Right atrium auricular region (tissue), 2 donors: ENCODE results near the gene RAB7A. TPM values are rescaled to one million over a fixed set of nuclear protein-coding genes. Genes with fewer than 3 reads are reported as not detected.
A peak's percentile ranks its signal among the peaks of the same experiment; 100 is the strongest.

Source experiments
- DNase-seq: peaks from one replicate; pipeline ENCODE4 v3.0.0-alpha.2; 2019; ENCODE audit warnings: low spot score
- H3K27ac ChIP-seq, 2 donors: fragments of 200-600 bp; sonication (generic); 1 replicate in 1 of 2; 2 replicates in 1 of 2; pipeline ENCODE4 v1.5.1; 2016 to 2019
- H3K27me3 ChIP-seq, 2 donors: fragments of 200-600 bp; sonication (generic); one replicate each; pipeline versions ENCODE4 v1.5.1 to v1.6.0; 2017 to 2019
- H3K36me3 ChIP-seq: fragments of 200-600 bp; sonication (generic); one replicate; pipeline ENCODE4 v1.5.1; 2016
- H3K4me1 ChIP-seq, 2 donors: fragments of 200-600 bp; sonication (generic); one replicate each; pipeline versions ENCODE4 v1.5.1 to v1.6.0; 2017 to 2019
- H3K4me3 ChIP-seq, 2 donors: fragments of 200-600 bp; sonication (generic); 1 replicate in 1 of 2; 2 replicates in 1 of 2; pipeline ENCODE4 v1.5.1; 2017 to 2019; ENCODE audit warnings: mild to moderate bottlenecking in 1 of 2, moderate library complexity in 1 of 2
- H3K9me3 ChIP-seq, 2 donors: fragments of 200-600 bp; sonication (generic); one replicate each; pipeline ENCODE4 v1.5.1; 2019
- total RNA-seq, 2 donors: library from RNA; depleted of rRNA; stranded (reverse); fragments of >200 nt; gene quantifications; one replicate each; pipeline ENCODE4 v1.1.0, GENCODE V29; 2016
- TF ChIP-seq, protein P1 (sequence below), 2 donors: fragments of 200-600 bp; sonication (generic); IDR thresholded peaks; one replicate each; pipeline ENCODE4 v1.5.1; 2019; ENCODE audit warnings: antibody characterized with exemption in 2 of 2

The RAB7A gene
- total RNA-seq, 2 donors from 2014 or later: 123 to 135 TPM

DNA sequence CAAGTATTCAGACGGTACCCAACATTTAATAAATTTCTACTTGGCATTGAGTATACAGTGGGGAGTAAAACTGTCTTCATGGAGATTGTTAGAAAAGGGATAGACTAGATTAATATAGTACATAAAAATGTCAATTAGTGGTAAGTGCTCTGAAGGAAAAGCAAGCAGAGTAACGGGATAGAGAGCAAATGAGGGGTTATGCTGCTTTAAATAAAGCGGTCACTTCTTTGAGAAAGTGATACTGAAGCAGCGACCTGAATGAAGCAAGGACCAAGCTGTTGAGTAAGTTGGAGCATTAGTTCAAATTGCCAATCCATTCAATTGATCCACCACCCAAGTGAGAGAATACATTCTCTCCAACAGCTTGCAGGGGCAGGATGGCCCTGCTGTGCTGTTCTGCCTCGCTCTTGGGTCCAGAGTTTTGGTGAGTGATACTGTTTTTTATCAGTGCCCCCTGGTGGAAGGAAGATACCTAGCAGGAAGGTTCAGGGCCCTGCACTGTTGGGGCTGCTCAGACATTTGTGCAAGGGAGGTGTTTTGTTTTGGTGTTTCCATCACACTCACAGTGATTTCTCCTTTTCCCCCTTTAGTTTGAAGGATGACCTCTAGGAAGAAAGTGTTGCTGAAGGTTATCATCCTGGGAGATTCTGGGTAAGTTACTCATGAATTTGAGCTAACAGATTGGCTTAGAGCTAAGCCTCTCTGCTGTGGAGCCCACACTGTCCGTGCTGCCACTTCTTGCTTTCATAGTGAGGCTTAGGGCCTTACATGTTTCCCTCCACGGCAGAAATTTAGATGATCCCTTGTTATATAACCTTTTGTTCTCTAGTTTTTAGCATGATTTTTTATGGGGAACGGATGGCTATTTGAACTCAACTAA lies 69.0 kb downstream of the RAB7A start:
- H3K27ac ChIP-seq: peak overlapping the region; percentile 52 to 55
- TF ChIP-seq, protein P1, sequence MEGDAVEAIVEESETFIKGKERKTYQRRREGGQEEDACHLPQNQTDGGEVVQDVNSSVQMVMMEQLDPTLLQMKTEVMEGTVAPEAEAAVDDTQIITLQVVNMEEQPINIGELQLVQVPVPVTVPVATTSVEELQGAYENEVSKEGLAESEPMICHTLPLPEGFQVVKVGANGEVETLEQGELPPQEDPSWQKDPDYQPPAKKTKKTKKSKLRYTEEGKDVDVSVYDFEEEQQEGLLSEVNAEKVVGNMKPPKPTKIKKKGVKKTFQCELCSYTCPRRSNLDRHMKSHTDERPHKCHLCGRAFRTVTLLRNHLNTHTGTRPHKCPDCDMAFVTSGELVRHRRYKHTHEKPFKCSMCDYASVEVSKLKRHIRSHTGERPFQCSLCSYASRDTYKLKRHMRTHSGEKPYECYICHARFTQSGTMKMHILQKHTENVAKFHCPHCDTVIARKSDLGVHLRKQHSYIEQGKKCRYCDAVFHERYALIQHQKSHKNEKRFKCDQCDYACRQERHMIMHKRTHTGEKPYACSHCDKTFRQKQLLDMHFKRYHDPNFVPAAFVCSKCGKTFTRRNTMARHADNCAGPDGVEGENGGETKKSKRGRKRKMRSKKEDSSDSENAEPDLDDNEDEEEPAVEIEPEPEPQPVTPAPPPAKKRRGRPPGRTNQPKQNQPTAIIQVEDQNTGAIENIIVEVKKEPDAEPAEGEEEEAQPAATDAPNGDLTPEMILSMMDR (IDR thresholded peaks at IDR 0.05): peak; percentile 71 to 89
- H3K9me3 ChIP-seq: no peaks in the 10 kb centered on the region
- peak; percentile 72 for DNase-seq
- H3K27me3 ChIP-seq: no peaks in the 10 kb centered on the region
- peaks cover 40% of the 10 kb centered on the region for H3K36me3 ChIP-seq
- peaks cover 0 to 61% of the 10 kb centered on the region in 2 donors for H3K4me1 ChIP-seq
- no peak overlapping the region for H3K4me3 ChIP-seq

DNA sequence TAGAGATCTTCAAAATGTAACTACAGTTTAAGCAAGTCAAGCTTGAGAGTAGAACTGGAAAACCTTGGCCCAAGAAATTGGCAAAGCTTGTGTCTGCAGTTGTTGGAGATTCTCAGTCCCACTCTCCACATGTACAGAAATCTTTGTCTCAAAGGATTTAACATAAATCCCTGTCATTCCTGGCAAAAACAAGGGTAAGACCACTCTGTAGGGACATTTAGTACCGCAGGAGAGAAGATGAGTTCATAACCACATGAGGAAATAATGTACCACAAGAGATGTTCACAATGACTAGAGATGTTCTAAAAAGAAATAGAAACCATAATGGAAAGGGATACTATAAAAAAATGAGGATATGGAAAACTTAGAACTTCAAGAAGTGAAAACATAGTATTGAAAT lies 73.7 kb downstream of the RAB7A start:
- TF ChIP-seq, protein P1 (IDR thresholded peaks at IDR 0.05): no peak
- Histone ChIP-seq H3K27ac (peak overlapping the region; percentile 79 to 91), H3K36me3 (peaks cover 40% of the 10 kb centered on the region), H3K4me1 (peaks cover 0 to 60% of the 10 kb centered on the region in 2 donors), H3K27me3 (no peaks in the 10 kb centered on the region), H3K9me3 (no peaks in the 10 kb centered on the region), H3K4me3 (no peak overlapping the region)
- no peak for DNase-seq

DNA sequence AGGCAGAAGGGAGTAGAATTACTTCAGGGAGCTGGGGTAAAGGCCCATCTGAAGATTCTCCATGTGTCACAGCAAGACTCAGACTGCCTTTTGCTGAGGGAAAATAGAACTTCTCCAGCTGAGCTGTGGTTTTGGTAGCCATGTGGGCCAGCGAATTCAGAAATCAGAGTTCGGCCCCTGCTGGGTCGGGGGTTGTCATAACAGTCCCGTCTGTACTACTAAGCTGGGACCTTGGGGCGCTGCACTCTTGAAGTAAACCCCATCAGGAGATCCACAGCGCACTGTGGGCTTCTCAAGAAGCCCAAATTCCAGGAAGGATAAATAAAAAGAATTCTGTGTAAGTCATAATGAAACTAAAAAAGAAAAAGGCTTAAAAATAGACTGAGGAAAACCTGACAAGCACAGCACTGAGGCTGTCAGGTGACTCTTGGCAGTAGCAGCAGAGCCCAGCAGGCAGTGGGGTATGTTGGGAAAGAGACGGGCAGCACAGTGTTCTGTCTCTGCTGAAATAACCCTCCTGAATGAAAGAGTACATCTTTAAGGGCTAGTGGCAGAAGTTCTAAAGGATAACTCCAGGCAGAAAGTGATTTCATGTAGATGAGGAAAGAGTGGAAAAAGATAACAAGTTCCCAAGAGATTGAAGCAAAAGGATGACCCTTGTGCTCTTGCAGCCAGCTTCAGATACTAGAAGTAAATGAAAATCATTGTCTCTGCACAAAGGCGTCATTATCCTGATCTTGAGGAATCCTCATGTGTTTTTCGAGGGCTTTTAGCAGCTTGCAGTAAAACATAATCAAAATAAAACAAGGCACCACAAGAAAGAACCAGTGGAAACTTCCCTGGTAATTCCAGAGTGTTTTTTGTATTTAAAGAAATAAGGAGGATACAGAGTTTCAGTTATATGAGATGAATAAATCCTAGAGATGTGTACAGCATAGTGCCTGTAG lies 74.5 kb downstream of the RAB7A start:
- peaks cover 40% of the 10 kb centered on the region for H3K36me3 ChIP-seq

DNA sequence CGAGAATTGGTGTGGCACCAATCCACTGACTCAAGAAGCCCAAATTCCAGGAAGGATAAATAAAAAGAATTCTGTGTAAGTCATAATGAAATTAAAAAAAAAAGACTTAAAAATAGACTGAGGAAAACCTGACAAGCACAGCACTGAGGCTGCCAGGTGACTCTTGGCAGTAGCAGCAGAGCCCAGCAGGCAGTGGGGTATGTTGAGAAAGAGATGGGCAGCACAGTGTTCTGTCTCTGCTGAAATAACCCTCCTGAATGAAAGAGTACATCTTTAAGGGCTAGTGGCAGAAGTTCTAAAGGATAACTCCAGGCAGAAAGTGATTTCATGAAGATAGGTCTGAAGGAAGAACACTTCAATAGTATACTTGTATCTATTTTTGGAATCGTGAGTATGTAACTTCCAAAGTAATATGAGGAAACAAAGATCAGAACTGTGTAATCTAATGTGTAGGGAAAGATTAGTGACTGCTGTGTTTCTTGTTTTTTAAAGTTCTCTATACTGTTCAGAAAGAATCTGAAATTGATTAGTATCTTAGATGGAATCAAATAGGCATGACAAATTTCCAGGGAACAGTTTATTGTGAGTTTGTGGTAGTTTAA lies 75.9 kb downstream of the RAB7A start:
- H3K27me3 ChIP-seq: no peaks in the 10 kb centered on the region
- peaks cover 0 to 72% of the 10 kb centered on the region in 2 donors for H3K4me1 ChIP-seq
- H3K4me3 ChIP-seq: no peak overlapping the region
- H3K9me3 ChIP-seq: no peaks in the 10 kb centered on the region
- DNase-seq: no peak
- H3K36me3 ChIP-seq: peaks cover 39% of the 10 kb centered on the region
- TF ChIP-seq, protein P1 (IDR thresholded peaks at IDR 0.05): no peak
- H3K27ac ChIP-seq: peak overlapping the region; percentile 79 to 91

More for the DNA sequence above, 74.5 kb downstream of the RAB7A start:
- Histone ChIP-seq H3K27ac (peak overlapping the region; percentile 79 to 91), H3K4me3 (no peak overlapping the region), H3K27me3 (no peaks in the 10 kb centered on the region), H3K9me3 (no peaks in the 10 kb centered on the region), H3K4me1 (peaks cover 0 to 60% of the 10 kb centered on the region in 2 donors)
- no peak for DNase-seq
- TF ChIP-seq, protein P1 (IDR thresholded peaks at IDR 0.05): no peak

DNA sequence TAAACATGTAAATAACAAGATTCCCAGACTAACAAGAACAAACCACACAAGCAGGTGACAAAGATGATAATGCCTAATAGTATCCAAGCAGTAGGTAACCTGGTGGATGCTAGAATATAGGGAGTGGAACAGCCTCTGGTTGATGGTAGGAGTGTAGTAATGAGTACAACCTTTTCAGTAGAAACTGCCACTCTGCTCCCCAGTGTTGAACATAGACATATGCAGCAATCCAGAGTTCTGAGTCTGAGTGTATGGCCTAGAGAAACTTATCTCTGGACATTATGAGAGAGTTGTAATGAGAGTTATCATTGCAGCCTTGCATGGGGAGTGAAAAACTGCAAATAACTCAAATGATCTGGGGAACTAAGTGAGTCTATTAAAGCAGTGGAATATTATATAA lies 77.3 kb downstream of the RAB7A start:
- DNase-seq: no peak
- Histone ChIP-seq H3K4me1 (peaks cover 0 to 80% of the 10 kb centered on the region in 2 donors), H3K27ac (peak overlapping the region; percentile 79 to 91), H3K27me3 (no peaks in the 10 kb centered on the region), H3K36me3 (peaks cover 36% of the 10 kb centered on the region), H3K4me3 (no peak overlapping the region), H3K9me3 (no peaks in the 10 kb centered on the region)
- TF ChIP-seq, protein P1 (IDR thresholded peaks at IDR 0.05): no peak
